HL-60 (cell line): ENCODE measurements around the gene PCCB.

ENCODE experiments used
- CTCF ChIP-seq: IDR thresholded peaks from one replicate; pipeline ENCODE4 v1.5.1; 2011; ENCODE audit warnings: low read length, control low read depth, inconsistent platforms; ENCODE audit not compliant: insufficient read depth
- GABPA ChIP-seq: IDR thresholded peaks from 2 replicates; pipeline ENCODE4 v1.6.1; 2012; ENCODE audit warnings: low read depth
- POLR2AphosphoS5 ChIP-seq: IDR thresholded peaks from 2 replicates; pipeline ENCODE4 v1.6.1; 2012; ENCODE audit warnings: low read depth
- SPI1 ChIP-seq: IDR thresholded peaks from 2 replicates; pipeline ENCODE4 v1.6.1; 2012; ENCODE audit warnings: low read depth, mild to moderate bottlenecking, borderline replicate concordance

- TF ChIP-seq SPI1 (no peak), POLR2AphosphoS5 (no peak), CTCF (no peak), GABPA (no peak)
Measured at GRCh38 chr3:136245691-136246090, 4.4 kb upstream of the PCCB start.
